Upper lobe of left lung (tissue), 6 donors: ENCODE measurements around the gene KNSTRN. TPM values are rescaled to one million over a fixed set of nuclear protein-coding genes. Genes with fewer than 3 reads are reported as not detected.

ENCODE experiments used
- ATAC-seq, 2 donors: fragments of 200-7000 bp; cut with Tn5 transposase; one replicate each; pipeline ENCODE4 v1.9.1; 2022; ENCODE audit warnings: mild to moderate bottlenecking in 2 of 2, moderate library complexity in 2 of 2; ENCODE audit not compliant: low FRiP score in 2 of 2
- DNase-seq, 2 donors: peaks; one replicate each; pipeline ENCODE4 v3.0.0-alpha.2; 2019 to 2020
- H3K27ac ChIP-seq, 4 donors: fragments of 200-600 bp; sonication (generic); one replicate each; pipeline ENCODE4 v1.5.1; 2016 to 2019
- H3K27me3 ChIP-seq, 4 donors: fragments of 200-600 bp; sonication (generic); one replicate each; pipeline ENCODE4 v1.5.1; 2017 to 2019
- H3K36me3 ChIP-seq, 4 donors: fragments of 200-600 bp; sonication (generic); one replicate each; pipeline ENCODE4 v1.5.1; 2016 to 2019
- H3K4me1 ChIP-seq, 4 donors: fragments of 200-600 bp; sonication (generic); one replicate each; pipeline ENCODE4 v1.5.1; 2018 to 2019
- H3K4me3 ChIP-seq, 4 donors: fragments of 200-600 bp; sonication (generic); one replicate each; pipeline ENCODE4 v1.5.1; 2017 to 2019; ENCODE audit warnings: mild to moderate bottlenecking in 2 of 4, moderate library complexity in 1 of 4
- H3K9me3 ChIP-seq, 4 donors: fragments of 200-600 bp; sonication (generic); one replicate each; pipeline ENCODE4 v1.5.1; 2018 to 2019
- EP300 ChIP-seq, 4 donors: sonication (generic); formaldehyde crosslinking; IDR thresholded peaks; one replicate each; pipeline ENCODE4 v1.5.1; 2017; ENCODE audit warnings: antibody characterized with exemption in 4 of 4, control low read depth in 2 of 4
- POLR2A ChIP-seq, 4 donors: fragments of 450-650 bp; IDR thresholded peaks; one replicate each; pipeline ENCODE4 v1.5.1; 2016 to 2017; ENCODE audit warnings: antibody characterized with exemption in 4 of 4, mild to moderate bottlenecking in 2 of 4
- POLR2AphosphoS5 ChIP-seq, 2 donors: sonication (generic); formaldehyde crosslinking; IDR thresholded peaks; one replicate each; pipeline ENCODE4 v1.5.1; 2017; ENCODE audit warnings: antibody characterized with exemption in 2 of 2
- WGBS, 2 donors: methylation state at CpG; one replicate each; pipeline ENCODE4 v1.1.5; 2017 to 2018; 5-methylcytosine and 5-hydroxymethylcytosine counted together
- total RNA-seq, 6 donors: library from RNA; depleted of rRNA in 4 of 6; stranded (reverse); fragments of >200 nt in 4 of 6; gene quantifications; one replicate each; pipeline versions ENCODE4 v1.1.0 to v1.2.1, GENCODE V29; 2016 to 2021
- TF ChIP-seq, protein P1 (sequence below), 6 experiments: fragments of 450-650 bp in 4 of 6; fragments of 200-600 bp in 2 of 6; sonication (generic) in 2 of 6; IDR thresholded peaks; one replicate each; pipeline ENCODE4 v1.5.1; 2016 to 2019; ENCODE audit warnings: antibody characterized with exemption in 6 of 6
- donor health status: DM: no; HTN: no; CAD: no; lungs with moderate emphysema.
- donor health status: DM: no; HTN: yes; CAD: no; lungs with severe emphysema.

KNSTRN gene
- total RNA-seq, 6 donors from 2014 or later: 10.6 to 27.6 (median 17.3) TPM

DNA sequence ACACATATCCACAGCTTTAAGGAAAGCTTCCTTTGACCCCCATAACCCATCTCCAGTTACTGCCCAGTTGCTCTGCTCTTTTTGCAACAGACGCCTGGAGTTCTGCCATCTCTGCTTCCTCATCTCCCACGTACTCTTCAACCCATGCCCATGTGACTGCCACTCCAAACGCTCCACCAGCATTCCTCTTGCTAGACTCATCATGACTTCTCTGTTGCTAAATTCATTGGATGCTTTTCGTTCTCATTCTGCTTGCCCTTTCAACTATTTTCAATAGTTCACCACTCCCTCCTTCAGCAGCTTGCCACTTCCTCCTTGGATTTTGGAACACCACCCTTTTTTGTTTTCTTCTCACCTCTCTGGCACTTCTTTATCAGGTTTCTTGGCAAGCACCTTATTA lies 2.7 kb upstream of the KNSTRN start:
- ATAC-seq: peak; percentile 63 to 72
- no peak for TF ChIP-seq POLR2A (IDR thresholded peaks at IDR 0.05)
- TF ChIP-seq EP300 (IDR thresholded peaks at IDR 0.05): peak in 1 of 4 donors; percentile 77
- TF ChIP-seq POLR2AphosphoS5 (IDR thresholded peaks at IDR 0.05): peak; percentile 42 to 54
- H3K9me3 ChIP-seq: no peaks in the 10 kb centered on the region
- no peak overlapping the region for H3K4me3 ChIP-seq
- H3K27ac ChIP-seq: peak overlapping the region; percentile 33 to 64 (median 52)
- H3K27me3 ChIP-seq: no peaks in the 10 kb centered on the region
- H3K4me1 ChIP-seq: peaks cover 18 to 35% (median 29%) of the 10 kb centered on the region in 4 donors
- DNase-seq: peak in 1 of 2 donors; percentile 95
- 10 to 16% methylated on average over 4 of the region's 4 CpGs for WGBS, 2 donors
- H3K36me3 ChIP-seq: no peaks in the 10 kb centered on the region

DNA sequence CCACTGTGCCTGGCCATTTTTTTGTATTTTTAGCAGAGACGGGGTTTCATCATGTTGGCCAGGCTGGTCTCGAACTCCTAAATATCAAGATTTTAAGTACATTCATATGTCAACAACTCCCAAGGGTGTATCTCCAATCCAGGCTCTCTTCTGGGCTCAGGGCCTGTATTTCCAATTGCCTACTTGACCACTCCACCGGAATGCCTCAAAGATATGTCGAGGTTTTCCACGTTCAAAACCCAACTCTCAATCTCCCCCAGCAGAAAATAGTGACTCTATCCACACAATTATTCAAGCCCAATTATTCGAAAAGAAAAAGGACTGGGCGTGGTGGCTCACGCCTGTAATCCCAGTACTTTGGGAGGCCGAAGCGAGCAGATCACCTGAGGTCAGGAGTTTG lies 1.9 kb upstream of the KNSTRN start:
- WGBS, 2 donors: 94 to 95% methylated on average over 10 of the region's 10 CpGs
- ATAC-seq (no peak), DNase-seq (no peak)
- Histone ChIP-seq H3K27ac (peak overlapping the region; percentile 33 to 64 (median 52)), H3K27me3 (no peaks in the 10 kb centered on the region), H3K4me3 (no peak overlapping the region), H3K4me1 (peaks cover 18 to 33% (median 28%) of the 10 kb centered on the region in 4 donors), H3K9me3 (no peaks in the 10 kb centered on the region), H3K36me3 (no peaks in the 10 kb centered on the region)
- no peak for TF ChIP-seq EP300 (IDR thresholded peaks at IDR 0.05)
- TF ChIP-seq POLR2AphosphoS5 (IDR thresholded peaks at IDR 0.05): no peak
- TF ChIP-seq, protein P1, sequence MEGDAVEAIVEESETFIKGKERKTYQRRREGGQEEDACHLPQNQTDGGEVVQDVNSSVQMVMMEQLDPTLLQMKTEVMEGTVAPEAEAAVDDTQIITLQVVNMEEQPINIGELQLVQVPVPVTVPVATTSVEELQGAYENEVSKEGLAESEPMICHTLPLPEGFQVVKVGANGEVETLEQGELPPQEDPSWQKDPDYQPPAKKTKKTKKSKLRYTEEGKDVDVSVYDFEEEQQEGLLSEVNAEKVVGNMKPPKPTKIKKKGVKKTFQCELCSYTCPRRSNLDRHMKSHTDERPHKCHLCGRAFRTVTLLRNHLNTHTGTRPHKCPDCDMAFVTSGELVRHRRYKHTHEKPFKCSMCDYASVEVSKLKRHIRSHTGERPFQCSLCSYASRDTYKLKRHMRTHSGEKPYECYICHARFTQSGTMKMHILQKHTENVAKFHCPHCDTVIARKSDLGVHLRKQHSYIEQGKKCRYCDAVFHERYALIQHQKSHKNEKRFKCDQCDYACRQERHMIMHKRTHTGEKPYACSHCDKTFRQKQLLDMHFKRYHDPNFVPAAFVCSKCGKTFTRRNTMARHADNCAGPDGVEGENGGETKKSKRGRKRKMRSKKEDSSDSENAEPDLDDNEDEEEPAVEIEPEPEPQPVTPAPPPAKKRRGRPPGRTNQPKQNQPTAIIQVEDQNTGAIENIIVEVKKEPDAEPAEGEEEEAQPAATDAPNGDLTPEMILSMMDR (IDR thresholded peaks at IDR 0.05): no peak
- TF ChIP-seq POLR2A (IDR thresholded peaks at IDR 0.05): no peak

DNA sequence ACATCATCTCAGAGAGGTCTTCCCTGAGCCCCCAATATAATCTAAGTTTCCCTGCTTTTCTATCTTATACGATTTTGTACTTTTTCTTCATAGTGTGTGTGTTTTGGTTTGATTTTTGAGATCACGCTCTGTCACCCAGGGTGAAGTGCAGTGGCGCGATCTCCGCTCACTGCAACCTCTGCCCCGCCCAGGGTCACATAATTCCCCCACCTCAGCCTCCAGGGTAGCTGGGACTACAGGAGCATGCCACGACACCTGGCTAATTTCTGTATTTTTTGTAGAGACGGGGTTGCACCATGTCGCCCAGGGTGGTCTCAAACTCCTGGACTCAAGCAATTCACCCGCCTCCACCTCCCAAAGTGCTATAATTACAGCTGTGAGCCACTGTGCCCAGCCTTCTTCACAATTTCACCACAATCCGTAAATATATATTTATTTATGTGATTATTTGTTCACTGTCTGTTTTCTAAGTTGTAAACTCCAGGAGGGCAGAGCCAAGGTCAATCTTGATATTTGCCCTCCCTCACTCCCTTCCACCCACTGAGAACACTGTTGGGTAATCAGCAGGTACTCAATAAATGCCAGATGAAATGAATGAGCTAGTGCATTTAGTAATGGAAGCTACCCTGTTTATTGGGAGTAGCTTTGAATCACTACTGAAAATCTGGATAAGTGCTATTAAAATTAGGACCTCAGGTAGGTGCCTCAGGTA lies 547 bp upstream of the KNSTRN start:
- ATAC-seq (no peak), DNase-seq (no peak)
- Histone ChIP-seq H3K4me3 (no peak overlapping the region), H3K27ac (no peak overlapping the region), H3K9me3 (no peaks in the 10 kb centered on the region), H3K27me3 (no peaks in the 10 kb centered on the region), H3K36me3 (peaks cover 3 to 7% (median 6%) of the 10 kb centered on the region in 4 donors), H3K4me1 (peaks cover 18 to 33% (median 26%) of the 10 kb centered on the region in 4 donors)
- WGBS, 2 donors: 93 to 95% methylated on average over 11 of the region's 11 CpGs
- TF ChIP-seq, protein P1 (IDR thresholded peaks at IDR 0.05): no peak
- no peak for TF ChIP-seq POLR2A (IDR thresholded peaks at IDR 0.05)
- TF ChIP-seq EP300 (IDR thresholded peaks at IDR 0.05): no peak
- TF ChIP-seq POLR2AphosphoS5 (IDR thresholded peaks at IDR 0.05): no peak

DNA sequence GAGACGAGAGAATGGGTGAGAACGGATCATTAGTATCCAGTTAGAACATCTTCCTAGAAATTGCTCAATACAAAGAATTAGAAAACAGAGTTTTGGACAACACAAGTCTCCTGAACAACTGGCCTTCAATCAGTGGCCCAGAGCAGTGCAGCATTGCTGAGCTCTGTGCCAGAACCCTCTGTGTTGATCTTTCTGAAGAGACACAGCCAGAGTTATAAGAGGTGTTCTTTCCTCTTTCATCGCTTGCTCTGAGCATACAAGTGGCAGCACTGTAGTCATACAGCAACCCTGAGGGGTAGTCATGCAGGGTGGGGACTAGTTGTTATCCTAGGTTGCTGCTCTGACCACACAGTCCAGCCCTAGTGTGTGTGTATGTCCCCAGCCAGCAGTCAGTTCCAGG lies 4.0 kb downstream of the KNSTRN start:
- Histone ChIP-seq H3K4me3 (no peak overlapping the region), H3K27ac (no peak overlapping the region), H3K36me3 (peaks cover 3 to 34% (median 16%) of the 10 kb centered on the region in 4 donors), H3K27me3 (no peaks in the 10 kb centered on the region), H3K4me1 (peaks cover 18 to 37% (median 30%) of the 10 kb centered on the region in 4 donors), H3K9me3 (no peaks in the 10 kb centered on the region)
- TF ChIP-seq, protein P1 (IDR thresholded peaks at IDR 0.05): no peak
- TF ChIP-seq EP300 (IDR thresholded peaks at IDR 0.05) (no peak), POLR2A (IDR thresholded peaks at IDR 0.05) (no peak), POLR2AphosphoS5 (IDR thresholded peaks at IDR 0.05) (no peak)
- no peak for ATAC-seq
- DNase-seq: no peak
- 91 to 94% methylated on average over 3 of the region's 3 CpGs for WGBS, 2 donors

DNA sequence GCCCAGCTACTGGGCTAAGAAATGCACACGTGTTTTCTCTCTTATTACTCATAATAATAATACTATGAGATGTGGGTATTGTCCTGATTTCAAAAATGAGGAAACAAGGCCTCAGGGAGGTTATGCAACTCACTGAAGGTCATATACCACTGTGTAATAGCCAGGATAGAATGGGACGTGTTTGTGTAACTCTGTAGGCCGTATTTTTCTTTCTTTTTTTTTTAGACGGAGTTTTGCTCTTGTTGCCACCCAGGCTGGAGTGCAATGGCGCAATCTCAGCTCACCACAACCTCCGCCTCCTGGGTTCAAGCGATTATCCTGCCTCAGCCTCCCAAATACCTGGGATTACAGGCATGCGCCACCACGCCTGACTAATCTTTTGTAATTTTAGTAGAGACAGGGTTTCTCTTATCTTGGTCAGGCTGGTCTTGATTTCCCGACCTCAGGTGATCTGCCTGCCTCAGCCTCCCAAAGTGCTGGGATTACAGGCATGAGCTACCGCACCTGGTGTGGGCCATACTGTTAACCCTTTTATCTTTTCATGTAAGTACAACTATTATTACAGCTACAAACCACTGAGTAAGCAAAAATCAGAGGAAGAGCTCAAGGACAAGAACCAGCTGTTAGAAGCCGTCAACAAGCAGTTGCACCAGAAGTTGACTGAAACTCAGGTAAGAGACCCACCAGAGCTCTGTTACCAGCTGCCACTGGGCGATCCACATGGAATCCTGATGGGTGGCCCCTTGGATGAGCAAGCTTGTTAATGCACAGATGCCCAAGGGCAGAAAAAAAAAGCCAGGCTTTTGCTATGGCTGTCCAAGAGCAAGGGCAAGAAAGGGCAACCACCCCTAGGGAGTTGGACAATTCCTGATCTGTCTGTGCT lies 6.7 kb downstream of the KNSTRN start:
- Histone ChIP-seq H3K9me3 (no peaks in the 10 kb centered on the region), H3K4me3 (no peak overlapping the region), H3K27ac (peak overlapping the region; percentile 15 to 79 (median 55)), H3K36me3 (peaks cover 3 to 57% (median 35%) of the 10 kb centered on the region in 4 donors), H3K4me1 (peaks cover 6 to 17% (median 14%) of the 10 kb centered on the region in 4 donors), H3K27me3 (no peaks in the 10 kb centered on the region)
- peak; percentile 69 to 76 for ATAC-seq
- peak in 1 of 2 donors; percentile 45 for DNase-seq
- no peak for TF ChIP-seq POLR2A (IDR thresholded peaks at IDR 0.05)
- peak in 1 of 4 donors; percentile 58 for TF ChIP-seq EP300 (IDR thresholded peaks at IDR 0.05)
- peak in 1 of 2 donors; percentile 14 for TF ChIP-seq POLR2AphosphoS5 (IDR thresholded peaks at IDR 0.05)
- TF ChIP-seq, protein P1 (IDR thresholded peaks at IDR 0.05): no peak
- WGBS, 2 donors: 70 to 79% methylated on average over 13 of the region's 13 CpGs
